Stimulated activated CD8-positive, alpha-beta memory T cell treated with anti-CD3 and anti-CD28 coated beads, Interleukin-2, amount 100 ng/mL, for 1 hour (primary cell): ENCODE data around the gene B3GNT9.
"Not testable (repeated sequence)": the region's sequence is repeated elsewhere in the genome, so short reads cannot be mapped to it uniquely, and the experiment has no call there.

Experiments
- DNase-seq, 2 donors: peaks; one replicate each; pipeline ENCODE4 v3.0.0-alpha.2; 2020; ENCODE audit warnings: low read depth in 2 of 2

The B3GNT9 gene

DNA sequence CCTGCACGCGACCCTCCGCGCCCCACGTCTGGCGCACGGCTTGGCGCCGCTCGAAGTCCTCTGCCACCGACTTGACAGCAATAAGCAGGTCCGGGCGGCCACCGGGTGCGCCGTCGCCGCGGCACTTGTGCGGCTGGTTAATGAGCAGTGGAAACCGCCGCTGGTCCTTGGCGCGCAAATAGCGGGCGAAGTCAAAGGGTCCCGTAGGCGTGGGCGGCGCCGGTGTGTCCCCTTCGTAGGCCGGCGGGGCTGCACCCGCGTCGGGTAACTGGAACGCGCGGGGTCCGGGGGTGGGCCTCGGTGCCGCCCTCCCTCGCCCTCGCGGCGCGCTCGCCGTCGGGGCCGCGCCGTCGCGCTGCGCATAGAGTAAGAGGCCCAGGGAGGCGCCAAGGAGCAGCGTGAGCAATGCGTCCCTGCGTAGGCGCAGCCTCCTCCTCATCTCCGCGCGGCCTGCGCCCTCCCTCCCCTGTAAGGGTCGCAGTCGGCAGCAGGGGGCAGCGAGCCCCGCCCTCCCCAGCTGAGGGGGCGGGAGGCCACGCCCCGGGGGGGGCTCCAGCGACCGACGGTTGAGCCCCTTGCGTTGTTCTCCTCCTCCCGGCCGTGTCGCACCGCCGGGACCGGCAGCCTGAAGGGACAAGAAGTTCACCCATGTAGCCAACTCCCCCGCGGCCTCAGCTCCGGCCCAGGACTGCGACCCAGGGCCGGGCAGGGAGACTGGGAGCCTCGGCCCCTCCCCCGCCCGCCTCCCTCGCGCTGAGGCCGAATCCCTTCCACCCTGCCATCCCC, 558 bp downstream of the B3GNT9 start:
- no peak for DNase-seq

DNA sequence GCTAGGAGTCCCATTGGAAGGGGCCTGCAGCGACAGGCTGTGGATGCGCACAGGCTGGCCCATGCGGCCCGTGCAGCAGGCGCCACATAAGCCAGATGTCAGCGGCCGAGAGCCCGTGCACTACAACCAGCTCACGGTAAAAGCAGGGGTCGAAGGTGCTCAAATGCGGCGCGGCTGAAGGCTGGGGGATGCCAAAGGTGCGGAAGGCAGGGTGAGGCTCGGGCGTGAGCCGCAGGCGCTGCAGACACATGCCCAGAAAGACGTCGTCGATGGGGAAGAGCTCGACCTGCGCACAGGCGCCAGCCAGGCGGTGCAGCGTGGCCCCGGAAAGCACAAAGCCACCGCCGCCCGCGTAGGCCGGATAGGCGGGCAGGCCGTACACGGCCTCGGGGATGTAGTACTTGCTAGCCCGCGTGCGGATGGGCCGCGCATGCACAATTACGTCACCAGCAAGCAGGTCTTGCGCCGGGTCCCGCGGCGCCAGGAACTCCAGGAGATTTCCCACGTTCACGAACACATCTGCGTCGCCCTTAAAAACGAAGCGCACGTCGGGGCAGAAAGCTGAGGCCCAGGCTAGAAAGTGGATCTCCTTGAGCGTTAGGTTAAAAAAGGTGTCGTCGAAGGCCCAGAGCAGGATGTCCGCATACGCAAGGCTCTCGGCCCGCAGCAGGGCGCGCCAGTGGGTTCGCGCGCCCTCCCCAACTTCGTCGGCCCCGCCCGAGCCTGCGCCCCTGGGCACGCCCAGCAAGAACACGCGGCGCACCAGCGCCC, 1.3 kb downstream of the B3GNT9 start:
- no peak for DNase-seq

DNA sequence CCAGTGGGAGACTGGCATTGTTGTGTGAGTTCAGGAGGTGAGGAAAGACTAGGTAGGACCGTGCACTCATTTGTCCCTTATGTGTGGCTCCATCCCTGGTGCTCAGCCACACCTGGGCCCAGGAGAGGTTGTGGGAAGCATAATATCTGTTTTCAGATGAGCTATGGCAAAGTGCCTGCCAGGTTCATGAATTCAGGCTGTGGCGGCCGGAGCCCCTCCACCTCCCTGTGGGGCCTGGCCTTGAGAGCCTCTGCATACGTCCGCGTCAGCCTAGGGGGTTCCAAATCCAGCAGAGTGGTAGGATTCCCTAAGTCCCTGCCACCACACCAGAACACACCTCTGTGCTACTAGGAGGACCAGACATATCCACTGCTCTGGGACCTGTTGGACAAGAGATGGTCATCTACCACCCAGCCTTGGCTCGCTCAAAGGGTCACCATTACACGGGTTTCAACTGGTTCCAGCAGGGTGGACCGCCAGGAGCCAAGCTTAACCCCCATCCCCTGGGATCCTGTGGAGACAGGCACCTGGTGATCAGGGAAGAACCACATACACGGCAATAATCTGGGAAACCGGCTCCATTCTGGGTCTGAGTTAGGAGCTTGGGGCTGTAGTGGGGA, 2.0 kb downstream of the B3GNT9 start:
- DNase-seq = no peak

DNA sequence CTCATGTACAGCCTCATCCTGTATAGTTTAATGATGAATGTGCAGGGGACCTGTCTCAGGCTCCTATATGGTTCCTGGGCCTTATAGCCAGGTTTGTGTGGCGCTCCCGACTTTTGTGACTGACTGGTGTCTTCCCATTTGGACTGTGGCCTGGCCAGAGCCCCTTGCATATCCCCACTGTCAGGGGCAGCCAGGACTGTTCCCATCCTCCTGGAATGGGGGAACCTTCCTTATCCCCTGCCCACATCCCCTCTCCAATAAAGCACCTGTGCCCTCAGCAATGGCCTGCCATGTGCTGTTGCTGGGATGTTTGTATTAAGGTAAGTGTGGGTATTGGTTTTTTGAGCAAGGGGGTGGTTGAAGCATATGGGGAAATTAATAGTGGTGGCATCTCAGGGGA, 2.6 kb downstream of the B3GNT9 start:
- DNase-seq = no peak

DNA sequence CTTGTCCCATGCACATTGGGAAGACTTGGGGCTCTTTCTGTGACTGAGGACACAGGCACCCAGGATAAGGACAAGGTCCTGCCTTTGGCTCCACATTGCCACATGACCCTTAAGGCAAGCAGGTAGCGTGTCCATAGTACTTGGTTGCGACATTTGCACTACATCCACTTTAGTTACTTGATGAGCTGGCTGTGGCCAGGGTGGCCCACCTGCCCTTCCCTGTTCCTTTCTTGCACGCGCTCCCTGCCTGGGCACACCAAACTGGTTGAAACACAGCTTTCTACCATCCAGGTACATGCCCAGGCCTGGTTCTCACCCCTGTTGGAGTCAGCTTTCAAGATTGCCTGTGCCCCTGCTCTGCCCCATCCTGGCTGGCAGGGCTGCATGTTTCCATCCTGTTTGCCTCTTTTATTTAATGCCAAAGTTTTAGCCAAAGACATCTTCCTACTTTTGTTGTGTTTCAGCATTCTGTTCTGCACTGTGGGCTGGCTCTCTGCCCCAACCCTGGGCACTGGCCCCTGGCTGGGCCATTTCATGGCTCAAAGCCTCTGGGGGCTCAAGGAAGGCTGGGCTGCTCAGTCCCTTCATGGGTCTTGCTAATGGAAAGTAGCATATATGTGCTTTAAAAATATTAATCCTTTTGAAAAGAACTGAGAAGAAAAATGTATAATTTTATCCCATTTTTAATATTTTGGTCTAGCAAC, 3.2 kb downstream of the B3GNT9 start:
- DNase-seq = no peak

DNA sequence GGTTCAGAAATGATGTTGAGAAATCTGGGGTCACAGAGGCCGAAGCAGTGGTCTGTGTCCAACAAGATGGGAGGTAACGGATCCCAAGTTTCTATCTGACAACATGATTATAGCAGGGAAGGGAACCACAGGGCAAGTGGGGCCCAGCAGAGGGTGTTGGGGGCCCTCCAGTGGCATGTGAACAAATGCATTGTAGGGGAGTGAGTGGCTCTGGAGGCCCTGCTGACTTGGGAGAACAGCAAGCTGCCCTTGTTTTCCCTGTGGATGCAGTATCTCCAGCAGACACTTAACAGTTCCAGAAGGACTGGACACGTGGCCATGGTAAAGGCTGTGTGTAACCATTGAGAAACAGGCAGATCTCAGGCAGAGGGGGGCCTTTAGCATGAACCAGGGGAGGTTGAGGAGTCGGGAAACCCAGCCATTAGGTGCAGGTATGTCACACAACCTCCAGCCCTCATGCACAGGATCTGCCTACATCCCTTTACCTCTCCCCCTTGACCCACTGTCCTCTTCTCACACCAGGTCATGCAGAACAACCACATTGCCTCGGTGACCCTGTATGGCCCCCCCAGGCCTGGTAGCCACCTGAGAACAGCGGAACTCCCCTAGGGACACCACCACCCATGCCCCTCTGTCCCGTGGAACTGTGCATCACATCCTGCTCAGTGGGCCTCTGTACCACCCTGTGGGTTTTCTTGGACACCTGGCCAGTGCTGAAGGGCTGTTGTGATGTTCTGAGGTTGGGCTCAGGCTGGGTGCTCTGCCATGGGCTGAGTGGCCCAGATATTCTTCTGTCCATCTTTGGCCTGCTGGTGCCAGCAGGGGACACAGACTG, 4.1 kb downstream of the B3GNT9 start:
- DNase-seq = no peak

DNA sequence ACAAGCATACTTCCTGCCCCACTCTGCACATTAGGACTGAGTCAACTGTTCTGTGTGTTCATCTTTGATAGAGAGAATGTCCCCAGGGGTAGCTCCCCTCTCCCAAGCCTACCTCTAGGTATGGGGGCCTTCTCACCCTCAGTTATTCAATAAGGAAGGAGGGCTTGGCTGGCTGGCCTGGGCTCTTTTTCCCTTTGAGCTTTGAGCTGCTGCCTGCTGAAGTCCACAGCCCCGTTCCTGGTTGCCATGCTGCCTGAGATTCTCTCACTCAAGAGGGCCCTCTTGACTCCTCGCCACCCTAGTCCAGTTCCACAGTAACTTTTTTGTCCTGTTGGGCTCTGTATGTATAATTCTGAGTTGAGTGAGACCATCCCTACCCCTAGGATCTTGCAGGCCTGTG, 5.1 kb downstream of the B3GNT9 start:
- no peak for DNase-seq

DNA sequence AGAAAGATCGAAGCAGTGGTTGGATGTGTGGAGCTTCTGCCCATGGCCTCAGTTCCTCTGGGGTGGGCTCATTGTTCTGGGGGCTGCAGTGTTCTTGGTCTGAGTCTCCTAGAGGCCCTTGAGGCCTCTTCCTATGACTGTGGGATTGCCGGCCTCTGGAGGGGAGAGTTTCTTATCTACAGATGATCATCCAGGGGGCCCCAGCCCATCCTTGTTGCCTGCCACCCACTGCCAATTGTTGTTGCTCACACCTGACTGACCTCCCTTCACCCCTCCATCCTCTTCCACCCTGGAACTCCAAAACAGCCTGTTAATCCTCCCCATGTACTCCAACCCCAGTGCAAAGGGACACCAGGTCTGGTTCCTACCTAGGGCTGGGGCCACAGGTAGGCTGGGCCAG, 5.9 kb downstream of the B3GNT9 start:
- DNase-seq = no peak

DNA sequence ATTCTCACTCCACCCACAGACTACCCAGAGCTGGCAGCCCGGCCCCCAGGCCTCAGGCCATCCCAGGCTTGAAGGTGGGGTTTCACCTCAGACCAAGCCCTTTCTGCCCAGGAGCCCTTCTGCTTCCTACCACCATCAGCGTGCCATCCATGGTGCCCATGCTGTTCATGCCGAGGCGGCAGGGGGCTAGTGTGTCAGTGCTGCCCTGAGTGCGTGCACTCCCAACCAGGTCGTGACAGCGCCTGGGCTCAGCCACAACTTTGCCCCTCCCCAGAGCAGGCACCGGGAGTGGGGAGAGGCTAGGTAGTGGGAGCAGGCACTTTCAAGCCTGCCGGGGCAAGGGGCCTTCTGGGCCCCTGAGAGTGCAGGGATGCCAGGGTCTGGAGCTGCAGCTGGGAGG, 8.5 kb downstream of the B3GNT9 start:
- DNase-seq = no peak

DNA sequence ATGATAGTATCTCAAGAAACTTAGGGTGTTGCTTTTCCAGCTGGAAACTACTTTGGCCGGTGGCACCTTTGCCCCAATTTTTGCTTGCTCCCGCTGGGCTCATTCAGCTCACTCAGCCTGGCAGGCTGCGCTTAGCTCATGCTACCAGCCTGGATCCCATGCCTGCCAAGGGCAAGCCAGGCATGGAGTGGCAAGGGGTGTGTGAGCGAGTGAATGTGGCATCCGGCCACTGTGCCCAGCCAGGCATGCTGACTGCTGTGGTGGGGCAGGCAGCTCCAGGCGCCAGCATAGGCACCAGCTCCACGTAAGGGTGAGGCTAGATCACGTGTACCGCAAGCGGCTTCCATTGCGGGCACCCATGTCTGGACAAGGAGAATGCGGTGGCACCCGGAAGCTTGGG, 9.4 kb downstream of the B3GNT9 start:
- DNase-seq = no peak

DNA sequence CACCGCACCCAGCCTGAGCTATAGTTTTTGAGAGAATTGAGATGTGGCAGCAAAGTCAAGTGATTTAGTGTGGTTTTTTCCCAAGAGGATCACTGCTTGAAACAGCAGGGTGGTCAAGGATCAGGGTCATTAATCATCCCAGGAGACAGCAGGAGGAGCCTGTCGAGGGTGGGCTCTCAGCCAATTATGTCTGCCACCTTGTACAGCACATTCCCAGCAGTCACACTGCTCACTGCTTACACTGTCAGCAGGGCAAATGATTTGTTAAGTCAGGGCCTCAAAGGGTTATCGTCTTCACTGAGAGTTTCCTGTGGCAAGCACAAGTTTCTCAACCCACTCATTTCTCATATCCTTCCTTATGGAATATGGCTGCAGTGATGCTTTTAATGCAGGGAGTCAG, 13.2 kb downstream of the B3GNT9 start:
- no peak for DNase-seq

DNA sequence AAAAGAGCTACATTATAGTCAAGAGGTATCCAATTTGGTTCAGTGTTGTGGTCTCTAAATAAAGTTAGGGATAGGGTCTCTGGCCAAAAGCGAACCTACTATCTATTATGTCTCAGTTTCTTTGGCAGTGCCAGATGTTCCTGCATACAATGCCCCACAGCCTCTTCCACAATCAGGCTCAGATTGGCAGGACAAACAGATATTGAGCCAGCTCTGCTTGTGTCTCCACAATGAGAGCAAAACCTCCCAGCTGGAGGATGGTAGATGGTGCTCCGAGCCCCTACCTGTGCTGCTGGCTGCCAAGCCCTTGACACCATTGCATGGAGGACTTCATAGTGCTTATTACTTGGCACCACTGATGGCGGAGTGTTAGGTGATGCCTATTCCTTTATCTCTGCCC, 21.4 kb downstream of the B3GNT9 start:
- DNase-seq = no peak

DNA sequence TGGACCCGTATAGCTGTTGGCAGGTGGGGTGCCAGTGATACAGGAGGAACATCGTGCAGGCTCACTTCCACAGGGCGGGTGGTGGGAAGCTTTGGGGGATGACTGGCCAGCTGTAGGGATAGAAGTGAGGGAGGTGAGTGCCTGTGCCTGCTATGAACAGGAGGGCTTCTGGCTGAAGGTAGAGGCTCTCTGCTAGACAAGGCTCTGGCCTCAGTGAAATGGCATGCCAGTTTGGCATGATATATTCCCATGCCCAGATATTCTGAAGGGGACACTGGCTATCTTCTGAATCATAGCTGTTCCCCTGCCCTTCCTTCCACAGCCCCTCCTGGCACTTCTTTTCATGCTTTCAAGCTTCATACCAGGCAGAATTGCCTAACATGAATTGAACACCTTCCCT, 21.9 kb downstream of the B3GNT9 start:
- DNase-seq = no peak

DNA sequence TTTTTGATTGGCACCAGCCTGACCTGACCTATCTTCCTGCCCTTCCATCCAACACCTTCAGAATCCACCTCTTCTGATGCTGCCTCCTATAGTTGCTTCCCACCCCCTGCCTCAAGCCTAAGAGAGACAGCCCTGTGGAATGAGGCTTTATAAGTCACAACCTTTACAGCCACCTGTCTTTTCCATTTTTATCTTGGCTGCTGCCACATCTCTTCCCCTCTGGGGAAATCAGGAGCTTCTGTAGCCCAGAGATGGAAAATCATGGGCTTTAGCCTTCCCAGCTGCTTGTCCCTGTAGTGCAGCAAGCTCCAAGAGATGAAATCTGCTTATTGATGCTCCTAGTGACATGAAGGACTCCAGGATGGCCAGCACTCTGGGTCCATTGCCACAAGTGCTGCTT, 22.4 kb downstream of the B3GNT9 start:
- DNase-seq = no peak

DNA sequence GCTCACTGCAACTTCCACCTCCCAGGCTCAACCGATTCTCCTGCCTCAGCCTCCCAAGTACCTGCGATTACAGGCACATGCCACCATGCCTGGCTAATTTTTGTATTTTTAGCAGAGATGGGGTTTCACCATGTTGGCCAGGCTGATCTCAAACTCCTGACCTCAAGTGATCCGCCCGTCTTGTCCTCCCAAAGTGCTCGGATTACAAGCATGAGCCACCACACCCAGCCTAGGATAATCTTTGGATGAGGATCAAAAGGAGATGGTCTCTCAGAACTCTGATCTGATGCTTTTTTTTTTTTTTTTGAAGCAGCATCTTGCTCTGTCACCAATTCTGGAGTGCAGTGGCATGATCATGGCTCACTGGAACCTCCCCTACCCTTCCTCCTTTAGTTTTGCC, 28.0 kb downstream of the B3GNT9 start:
- not testable (repeated sequence) for DNase-seq

DNA sequence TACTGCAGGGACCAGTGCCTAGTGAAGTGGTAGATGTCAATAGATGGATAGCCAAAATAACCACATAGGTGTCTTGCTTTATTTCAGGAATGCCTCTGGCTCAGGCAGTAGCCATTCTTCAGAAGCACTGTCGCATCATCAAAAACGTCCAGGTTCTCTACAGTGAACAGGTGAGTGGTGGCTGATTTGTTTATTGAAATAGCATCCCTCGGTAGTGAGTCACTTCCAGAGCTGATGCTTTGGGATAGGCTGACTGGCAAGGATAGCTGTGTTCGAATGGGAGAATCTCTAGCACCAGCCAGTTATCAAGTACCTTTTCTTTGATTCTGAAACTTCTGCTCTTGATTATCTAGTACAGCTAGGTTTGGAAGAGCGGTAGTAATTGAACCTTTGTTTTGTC, 30.8 kb downstream of the B3GNT9 start:
- DNase-seq = no peak

DNA sequence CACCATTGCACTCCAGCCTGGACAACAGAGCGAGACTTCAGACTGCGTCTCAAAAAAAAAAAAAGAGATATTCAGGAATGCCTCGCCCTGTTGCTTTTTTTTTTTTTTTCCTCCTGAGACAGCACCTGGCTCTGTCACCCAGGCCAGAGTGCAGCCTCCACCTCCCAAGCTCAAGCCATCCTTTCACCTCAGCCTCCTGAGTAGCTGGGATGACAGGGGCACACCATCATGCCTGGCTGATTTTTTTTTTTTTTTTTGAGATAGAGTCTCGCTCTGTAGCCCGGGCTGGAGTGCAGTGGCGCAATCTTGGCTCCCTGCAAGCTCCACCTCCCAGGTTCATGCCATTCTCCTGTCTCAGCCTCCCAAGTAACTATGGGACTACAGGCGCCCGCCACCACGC, 33.1 kb downstream of the B3GNT9 start:
- DNase-seq = no peak

DNA sequence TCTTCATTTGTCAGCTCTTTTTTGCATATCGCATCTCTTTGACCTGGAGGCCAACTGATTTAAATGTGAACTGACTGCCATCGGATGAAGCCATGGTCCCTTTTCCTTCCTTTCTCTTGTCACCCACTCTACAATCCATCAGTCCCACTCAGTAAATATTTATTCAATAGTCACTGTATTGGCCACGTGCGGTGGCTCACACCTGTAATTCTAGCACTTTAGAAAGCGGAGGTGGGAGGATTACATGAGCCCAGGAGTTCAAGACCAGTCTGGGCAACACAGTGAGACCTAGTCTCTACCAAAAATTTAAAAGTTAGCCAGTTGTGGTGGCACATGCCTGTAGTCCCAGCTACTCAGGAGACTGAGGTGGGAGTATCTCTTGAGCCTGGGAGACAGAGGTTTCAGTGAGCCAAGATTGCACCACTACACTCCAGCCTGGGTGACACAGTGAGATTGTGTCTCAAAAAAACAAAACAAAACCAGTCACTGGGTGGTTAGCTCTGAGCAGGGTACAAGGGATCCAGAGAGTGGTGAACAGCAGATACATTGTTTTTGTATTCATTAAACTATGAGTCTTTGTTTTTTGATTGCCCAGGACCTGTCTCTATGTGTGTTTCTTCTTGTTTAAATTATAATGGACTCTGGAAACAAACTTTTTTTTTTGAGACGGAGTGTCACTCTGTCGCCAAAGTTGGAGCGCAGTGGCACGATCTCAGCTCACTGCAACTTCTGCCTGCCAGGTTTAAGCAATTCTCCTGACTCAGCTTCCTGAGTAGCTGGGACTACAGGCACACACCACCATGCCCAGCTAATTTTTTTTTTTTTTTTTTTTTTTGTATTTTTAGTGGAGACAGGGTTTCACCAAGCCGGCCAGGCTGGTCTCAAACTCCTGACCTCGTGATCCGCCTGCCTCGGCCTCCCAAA, 34.1 kb downstream of the B3GNT9 start:
- no peak for DNase-seq

DNA sequence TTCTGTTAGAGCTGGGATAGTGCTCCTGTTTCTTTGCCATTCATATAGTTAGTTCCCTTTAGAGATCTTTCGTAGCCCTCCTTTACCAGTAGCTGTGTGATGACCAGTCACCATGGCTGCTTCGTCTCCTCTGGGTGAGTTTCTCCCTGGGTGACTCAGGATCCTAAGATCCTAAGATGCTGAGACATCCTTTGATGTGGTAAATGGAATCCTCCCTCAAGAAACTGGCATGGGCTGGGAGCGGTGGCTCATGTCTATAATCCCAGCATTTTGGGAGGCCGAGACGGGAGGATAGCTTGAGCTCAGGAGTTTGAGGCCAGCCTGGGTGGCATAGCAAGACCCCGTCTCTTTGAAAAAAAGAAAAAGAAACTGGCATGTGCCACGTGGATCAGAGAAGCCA, 35.2 kb downstream of the B3GNT9 start:
- no peak for DNase-seq

DNA sequence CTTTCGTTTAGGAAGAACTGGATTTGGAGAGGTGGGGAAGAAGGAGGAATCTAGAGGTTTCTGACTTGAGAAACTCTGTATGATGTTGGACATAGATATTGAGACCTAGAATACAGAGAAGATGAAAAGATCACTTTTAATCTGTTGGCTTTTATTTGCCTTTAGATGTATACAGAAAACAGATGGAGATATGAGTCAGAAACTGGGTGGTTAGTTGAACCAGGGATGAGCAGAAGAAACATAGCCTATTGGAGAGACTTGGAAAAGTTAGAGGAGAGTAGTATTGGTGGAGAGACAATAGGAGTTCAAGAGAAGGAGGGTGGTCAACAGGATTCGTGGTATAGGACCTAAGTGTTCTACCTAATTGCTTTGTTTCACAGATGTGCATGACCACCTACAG, 36.0 kb downstream of the B3GNT9 start:
- no peak for DNase-seq
